ENCODE results near the gene SLC41A2.
A peak's percentile ranks its signal among the peaks of the same experiment; 100 is the strongest.
"Not testable (repeated sequence)": the region's sequence is repeated elsewhere in the genome, so short reads cannot be mapped to it uniquely, and the experiment has no call there.

The SLC41A2 gene, protein sequence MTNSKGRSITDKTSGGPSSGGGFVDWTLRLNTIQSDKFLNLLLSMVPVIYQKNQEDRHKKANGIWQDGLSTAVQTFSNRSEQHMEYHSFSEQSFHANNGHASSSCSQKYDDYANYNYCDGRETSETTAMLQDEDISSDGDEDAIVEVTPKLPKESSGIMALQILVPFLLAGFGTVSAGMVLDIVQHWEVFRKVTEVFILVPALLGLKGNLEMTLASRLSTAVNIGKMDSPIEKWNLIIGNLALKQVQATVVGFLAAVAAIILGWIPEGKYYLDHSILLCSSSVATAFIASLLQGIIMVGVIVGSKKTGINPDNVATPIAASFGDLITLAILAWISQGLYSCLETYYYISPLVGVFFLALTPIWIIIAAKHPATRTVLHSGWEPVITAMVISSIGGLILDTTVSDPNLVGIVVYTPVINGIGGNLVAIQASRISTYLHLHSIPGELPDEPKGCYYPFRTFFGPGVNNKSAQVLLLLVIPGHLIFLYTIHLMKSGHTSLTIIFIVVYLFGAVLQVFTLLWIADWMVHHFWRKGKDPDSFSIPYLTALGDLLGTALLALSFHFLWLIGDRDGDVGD

GRCh38 chr12:104958001-104958804 is at the start of gene SLC41A2:
SLC41A2 (minus strand) TSS chr12:104958290; CDS start chr12:104928527, 29,763 bp downstream.
- DNase-seq (ENCODE audit: low spot score), result peak; percentile 86

GRCh38 chr12:105001476-105001875 is 43.4 kb upstream of the SLC41A2 start:
- DNase-seq (ENCODE audit: low spot score), result no peak

- DNase-seq (ENCODE audit: low spot score), result no peak
These were observed 41.2 kb upstream of the SLC41A2 start for GRCh38 chr12:104999347-104999685.

- DNase-seq (ENCODE audit: low spot score), result no peak
These were observed 40.6 kb upstream of the SLC41A2 start for GRCh38 chr12:104998423-104999346.

GRCh38 chr12:104997541-104997940 is 39.5 kb upstream of the SLC41A2 start:
- no peak for DNase-seq (ENCODE audit: low spot score)

- no peak for DNase-seq (ENCODE audit: low spot score)
These were observed 36.2 kb upstream of the SLC41A2 start for GRCh38 chr12:104994336-104994735.

DNA sequence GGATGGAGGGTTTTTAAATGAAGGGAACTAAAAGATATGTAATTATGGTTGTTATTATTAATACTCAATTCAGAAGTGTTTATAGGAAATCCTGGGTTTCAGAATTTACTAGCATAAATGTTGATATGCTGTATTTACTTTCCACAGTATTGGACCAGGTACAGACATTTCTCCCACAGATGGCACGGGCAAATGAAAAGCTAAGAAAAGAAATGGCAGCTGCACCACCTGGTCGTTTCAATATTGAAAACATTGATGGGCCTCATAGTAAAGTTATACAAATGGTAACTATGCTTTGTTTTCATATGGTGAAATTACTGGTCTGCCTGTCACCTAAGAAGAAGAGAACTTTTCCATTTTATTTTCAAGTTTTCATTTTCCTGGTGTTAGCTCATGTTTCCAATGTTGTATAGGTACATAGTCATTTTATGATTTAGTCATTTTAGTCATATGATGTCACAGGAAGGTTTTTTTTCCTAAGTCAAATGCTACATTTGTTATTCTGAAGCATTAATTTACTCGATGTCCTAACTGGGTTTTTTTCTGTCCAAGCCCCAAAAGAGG is 33.6 kb upstream of the SLC41A2 start:
- DNase-seq (ENCODE audit: low spot score), result no peak

DNA sequence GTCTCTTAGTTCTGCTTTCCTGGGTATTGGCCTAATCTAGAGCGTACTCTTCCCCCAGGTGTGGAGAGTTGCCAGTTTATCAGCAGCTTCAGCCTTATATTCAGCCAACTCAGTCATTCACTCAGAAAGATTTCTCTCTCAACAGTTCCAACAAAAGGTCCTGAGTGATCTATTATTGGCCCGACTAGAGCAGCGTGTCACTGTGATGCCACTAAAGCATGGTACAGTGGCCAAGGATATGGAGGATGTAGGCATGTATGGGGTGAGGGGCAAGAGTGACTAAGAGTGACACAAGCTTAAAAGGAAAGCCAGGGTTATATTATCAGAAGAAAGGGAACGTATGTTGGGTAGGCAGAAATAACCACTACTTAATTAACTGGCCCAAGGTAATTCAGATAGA is 32.9 kb upstream of the SLC41A2 start:
- DNase-seq (ENCODE audit: low spot score), result no peak

- peak; percentile 94 for DNase-seq (ENCODE audit: low spot score)
These were observed 28.2 kb upstream of the SLC41A2 start, which contains the start of gene NOPCHAP1 for GRCh38 chr12:104986022-104986941. NOPCHAP1 (plus strand) TSS chr12:104986316; CDS start chr12:104986353, 37 bp downstream.

DNA sequence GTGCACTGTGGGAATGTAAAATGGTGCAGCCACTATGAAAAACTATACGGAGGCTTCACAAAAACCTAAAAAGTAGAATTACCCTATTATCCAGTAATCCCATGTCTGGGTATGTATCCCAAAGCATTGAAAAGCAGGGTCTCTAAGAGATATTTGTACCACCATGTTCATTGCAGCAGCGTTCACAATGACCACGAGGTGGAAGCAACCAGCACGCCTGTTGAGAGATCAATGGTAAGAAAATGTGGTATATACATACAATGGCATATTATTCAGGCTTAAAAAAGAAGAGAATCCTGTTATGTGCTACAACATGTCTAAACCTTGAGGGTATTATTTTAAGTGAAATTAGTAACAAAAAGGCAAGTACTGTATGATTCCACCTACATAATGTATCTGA is 27.1 kb upstream of the SLC41A2 start:
- DNase-seq (ENCODE audit: low spot score), result no peak

GRCh38 chr12:104977688-104978087 is 19.6 kb upstream of the SLC41A2 start:
- DNase-seq (ENCODE audit: low spot score), result not testable (repeated sequence)

DNA sequence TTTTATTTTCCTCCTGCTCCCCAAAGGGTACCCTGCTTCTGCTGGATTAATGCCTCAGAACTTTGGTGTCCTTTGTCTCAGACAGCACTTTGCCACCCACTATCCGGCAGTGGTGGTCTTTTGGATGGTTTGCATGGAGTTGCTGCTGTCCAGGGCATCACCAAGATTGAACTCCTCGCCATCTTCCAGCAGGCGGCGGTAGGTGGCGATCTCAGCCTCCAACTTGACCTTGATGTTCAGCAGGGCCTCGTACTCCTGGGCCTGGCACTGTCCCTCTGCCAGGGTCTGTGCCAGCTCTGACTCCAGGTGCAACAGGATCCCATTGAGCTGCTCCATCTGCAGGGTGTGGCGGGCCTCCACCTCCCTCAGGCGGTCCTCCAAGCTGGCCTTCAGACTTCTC is 18.6 kb upstream of the SLC41A2 start:
- no peak for DNase-seq (ENCODE audit: low spot score)

DNA sequence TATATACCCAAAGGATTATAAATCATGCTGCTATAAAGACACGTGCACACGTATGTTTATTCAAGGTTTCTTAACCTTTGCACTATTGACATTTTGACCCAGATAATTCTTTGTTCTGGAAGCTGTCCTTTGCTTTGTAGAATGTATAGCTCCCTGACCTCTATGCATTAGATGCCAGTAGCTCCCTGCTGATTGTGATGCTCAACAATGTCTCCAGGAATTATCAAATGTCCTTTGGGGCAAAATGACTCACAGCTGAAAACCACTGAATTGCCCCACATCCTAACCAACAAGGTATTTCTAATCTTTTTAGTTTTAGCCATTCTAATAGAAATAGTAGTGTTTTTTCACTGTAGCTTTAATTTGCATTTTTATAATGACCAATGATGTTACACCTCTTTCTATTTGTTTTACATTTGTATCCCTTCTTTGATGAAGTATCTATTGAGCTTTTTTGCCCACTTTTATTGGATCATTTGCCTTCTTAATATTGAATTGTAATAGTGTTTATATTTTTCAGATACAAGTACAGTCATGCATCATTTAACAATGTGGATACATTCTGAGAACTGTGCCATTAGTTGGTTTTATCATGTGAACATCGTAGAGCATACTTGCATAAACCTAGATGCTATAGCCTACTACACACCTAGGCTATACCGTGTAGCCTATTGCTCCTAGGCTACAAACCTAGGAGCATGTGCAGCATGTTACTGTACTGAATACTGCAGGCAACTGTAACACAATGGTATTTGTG is 17.7 kb upstream of the SLC41A2 start:
- DNase-seq (ENCODE audit: low spot score), result peak; percentile 31

- peak; percentile 29 for DNase-seq (ENCODE audit: low spot score)
These were observed 16.7 kb upstream of the SLC41A2 start for GRCh38 chr12:104974626-104975290.

DNA sequence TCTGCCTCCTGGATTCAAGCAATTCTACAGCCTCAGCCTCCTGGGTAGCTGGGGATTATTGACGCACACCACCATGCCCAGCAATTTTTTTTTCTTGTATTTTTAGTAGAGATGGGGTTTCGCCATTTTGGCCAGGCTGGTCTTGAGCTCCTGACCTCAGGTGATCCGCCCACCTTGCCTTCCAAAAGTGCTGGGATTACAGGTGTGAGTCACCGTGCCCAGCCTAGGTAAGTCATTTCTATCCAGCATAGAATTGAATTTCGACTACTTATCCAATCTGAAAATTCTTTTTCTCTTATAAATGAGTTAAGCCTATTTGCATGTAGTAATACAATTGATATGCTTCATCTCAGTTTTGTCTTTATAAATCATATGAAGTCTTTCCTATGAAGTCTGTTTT is 15.2 kb upstream of the SLC41A2 start:
- no peak for DNase-seq (ENCODE audit: low spot score)

GRCh38 chr12:104971306-104971705 is 13.2 kb upstream of the SLC41A2 start:
- peak; percentile 21 for DNase-seq (ENCODE audit: low spot score)

GRCh38 chr12:104969343-104969742 is 11.3 kb upstream of the SLC41A2 start:
- DNase-seq (ENCODE audit: low spot score), result no peak

DNA sequence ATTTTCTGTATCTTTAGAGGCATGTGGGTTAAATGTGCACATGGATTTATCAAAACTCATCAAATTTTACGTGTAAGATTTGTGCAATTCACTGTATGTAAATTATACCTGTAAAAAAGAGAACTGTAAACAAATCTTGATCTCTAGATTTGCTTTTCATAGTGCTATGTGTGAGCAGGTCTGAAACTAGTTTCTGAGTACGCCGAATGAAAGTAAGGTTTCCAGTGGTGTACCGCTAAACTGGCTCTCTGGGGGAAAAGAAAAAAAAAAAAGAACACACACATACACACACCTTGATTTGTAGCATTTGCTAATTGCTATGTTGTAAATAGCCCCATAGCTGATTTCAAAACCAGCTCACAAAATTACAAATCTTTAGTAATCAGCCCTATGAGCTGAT is 8.6 kb upstream of the SLC41A2 start:
- DNase-seq (ENCODE audit: low spot score), result no peak

- DNase-seq (ENCODE audit: low spot score), result no peak
These were observed 6.7 kb upstream of the SLC41A2 start for GRCh38 chr12:104964856-104965205.

Measured in hepatic stellate cell (primary cell).